GM23248 (cell line): ENCODE measurements around the gene CNTNAP1.

Experiments
- EZH2 ChIP-seq: fragments of 200-600 bp; sonication (generic); IDR thresholded peaks from 2 replicates; pipeline ENCODE4 v1.6.1; 2018; ENCODE audit warnings: antibody characterized with exemption, mild to moderate bottlenecking; ENCODE audit not compliant: insufficient read depth, poor library complexity, severe bottlenecking
- EZH2phosphoT487 ChIP-seq: fragments of 200-600 bp; sonication (generic); IDR thresholded peaks from 2 replicates; pipeline ENCODE4 v1.6.1; 2018; ENCODE audit warnings: antibody characterized with exemption, moderate library complexity, mild to moderate bottlenecking, low read depth; ENCODE audit not compliant: insufficient read depth

- TF ChIP-seq EZH2 (no peak), EZH2phosphoT487 (no peak)
Observed at GRCh38 chr17:42653179-42654124, 28.9 kb upstream of the CNTNAP1 start.
